A673 (cell line): ENCODE measurements around the gene ZNF280D. TPM values are rescaled to one million over a fixed set of nuclear protein-coding genes. Genes with fewer than 3 reads are reported as not detected.

ENCODE experiments used
- BruUV-seq: library from RNA; stranded (reverse); fragments of 400-500 nt; replicated peaks from 2 replicates; lab custom pipeline; 2021; lab: Mats Ljungman, UMichigan
- CTCF ChIA-PET: fragments of 300-600 bp; sonication (Branson Sonifier 250); formaldehyde crosslinking; loops from one replicate; lab custom pipeline; 2022; ENCODE audit warnings: antibody characterized with exemption; lab: Charles Lee
- POLR2A ChIA-PET: fragments of 300-600 bp; sonication (Branson Sonifier 250); formaldehyde crosslinking; loops from one replicate; lab custom pipeline; 2022; ENCODE audit warnings: antibody characterized with exemption; ENCODE audit not compliant: low non-redundant PET; lab: Charles Lee
- DNase-seq: peaks from one replicate; pipeline ENCODE4 v3.0.0-alpha.2; 2015; ENCODE audit warnings: low spot score
- H3K27ac ChIP-seq: fragments of 200-600 bp; sonication (generic); 2 replicates; pipeline ENCODE4 v1.5.1; 2016; ENCODE audit warnings: mixed run types, low read depth, mild to moderate bottlenecking, mixed read lengths, antibody characterized with exemption, low read length; ENCODE audit not compliant: poor library complexity, severe bottlenecking
- H3K27me3 ChIP-seq: fragments of 200-600 bp; sonication (generic); replicated peaks from 2 replicates; pipeline ENCODE4 v1.6.1; 2017; ENCODE audit warnings: mixed run types, low read depth, mild to moderate bottlenecking, mixed read lengths, antibody characterized with exemption, low read length; ENCODE audit not compliant: insufficient read depth, poor library complexity
- H3K36me3 ChIP-seq: fragments of 200-600 bp; sonication (generic); 2 replicates; pipeline ENCODE4 v1.6.1; 2016; ENCODE audit warnings: mixed run types, mild to moderate bottlenecking, mixed read lengths, antibody characterized with exemption, low read length; ENCODE audit not compliant: insufficient read depth, poor library complexity, severe bottlenecking
- H3K4me1 ChIP-seq: fragments of 200-600 bp; sonication (generic); 2 replicates; pipeline ENCODE4 v1.6.1; 2017; ENCODE audit warnings: mixed run types, mild to moderate bottlenecking, mixed read lengths, antibody characterized with exemption, low read length; ENCODE audit not compliant: insufficient read depth, poor library complexity, severe bottlenecking
- H3K4me3 ChIP-seq: fragments of 200-600 bp; sonication (generic); 2 replicates; pipeline ENCODE4 v1.5.1; 2016; ENCODE audit warnings: low read depth, mixed run types, mild to moderate bottlenecking, mixed read lengths, low read length; ENCODE audit not compliant: poor library complexity, severe bottlenecking
- H3K9me3 ChIP-seq: fragments of 200-600 bp; sonication (generic); 2 replicates; pipeline ENCODE4 v1.6.1; 2016; ENCODE audit warnings: mixed run types, low read depth, mild to moderate bottlenecking, mixed read lengths, antibody characterized with exemption, low read length; ENCODE audit not compliant: poor library complexity, severe bottlenecking
- EZH2 ChIP-seq: fragments of 200-600 bp; sonication (generic); IDR thresholded peaks from 2 replicates; pipeline ENCODE4 v1.6.1; 2017; ENCODE audit warnings: borderline replicate concordance, low read depth, mild to moderate bottlenecking, mixed read lengths, antibody characterized with exemption, low read length; ENCODE audit not compliant: poor library complexity, severe bottlenecking
- intact Hi-C: fragments of 100-400 bp; cut with micrococcal nuclease; formaldehyde crosslinking; loops from one replicate; pipeline ENCODE4 v1.10.0; 2022; ENCODE audit not compliant: unreplicated experiment
- total RNA-seq: library from RNA; stranded (reverse); gene quantifications from 2 replicates; pipeline ENCODE4 v1.2.3, GENCODE V29; 2021
- TF ChIP-seq, protein P1 (sequence below): fragments of 300-800, 200-600 bp; sonication (generic); conservative IDR thresholded peaks from 2 replicates; pipeline ENCODE4 v1.5.1; 2017; ENCODE audit warnings: low read depth, mild to moderate bottlenecking, antibody characterized with exemption, low read length, moderate library complexity, mixed read lengths

ZNF280D gene
- total RNA-seq, 1 experiment from 2014 or later, result 44.1 TPM

DNA sequence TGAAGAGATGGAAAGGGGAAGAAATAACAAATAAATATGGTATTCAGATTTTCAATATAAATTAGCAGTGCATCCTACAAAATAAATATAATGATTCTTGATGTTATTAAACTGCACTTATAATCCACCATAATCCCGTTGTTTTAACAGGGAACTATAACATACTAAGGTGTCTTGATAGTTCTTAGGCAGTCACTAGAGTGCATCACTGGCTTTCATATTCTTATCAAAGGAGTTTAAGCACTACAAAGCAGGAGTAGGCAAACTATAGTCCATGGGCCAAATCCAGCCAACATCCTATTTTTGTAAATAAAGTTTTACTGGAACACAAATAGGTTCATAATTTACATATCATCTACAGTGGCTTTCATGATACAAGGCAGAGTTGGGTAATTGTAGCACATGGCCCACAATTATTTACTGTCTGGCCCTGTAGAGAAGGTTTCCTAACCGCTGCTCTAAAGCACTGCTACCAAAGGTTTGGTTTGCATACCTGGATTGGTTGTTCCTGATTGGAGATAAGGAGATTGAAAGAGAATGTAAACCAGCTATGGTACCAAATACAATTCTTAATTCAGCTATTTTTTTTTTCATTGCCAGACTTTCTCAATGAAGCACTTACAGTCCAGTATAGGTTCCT lies 104.3 kb downstream of the ZNF280D start:
- intact Hi-C loops, result no loop called here
- H3K27me3 ChIP-seq, result no peaks in the 10 kb centered on the region
- no peaks in the 10 kb centered on the region for H3K9me3 ChIP-seq
- H3K27ac ChIP-seq, result no peak overlapping the region
- H3K4me3 ChIP-seq, result no peak overlapping the region
- BruUV-seq, result no TSS peak
- POLR2A ChIA-PET, result no interaction called here
- CTCF ChIA-PET, result no interaction called here
- no peaks in the 10 kb centered on the region for H3K36me3 ChIP-seq
- no peaks in the 10 kb centered on the region for H3K4me1 ChIP-seq
- TF ChIP-seq, protein P1, sequence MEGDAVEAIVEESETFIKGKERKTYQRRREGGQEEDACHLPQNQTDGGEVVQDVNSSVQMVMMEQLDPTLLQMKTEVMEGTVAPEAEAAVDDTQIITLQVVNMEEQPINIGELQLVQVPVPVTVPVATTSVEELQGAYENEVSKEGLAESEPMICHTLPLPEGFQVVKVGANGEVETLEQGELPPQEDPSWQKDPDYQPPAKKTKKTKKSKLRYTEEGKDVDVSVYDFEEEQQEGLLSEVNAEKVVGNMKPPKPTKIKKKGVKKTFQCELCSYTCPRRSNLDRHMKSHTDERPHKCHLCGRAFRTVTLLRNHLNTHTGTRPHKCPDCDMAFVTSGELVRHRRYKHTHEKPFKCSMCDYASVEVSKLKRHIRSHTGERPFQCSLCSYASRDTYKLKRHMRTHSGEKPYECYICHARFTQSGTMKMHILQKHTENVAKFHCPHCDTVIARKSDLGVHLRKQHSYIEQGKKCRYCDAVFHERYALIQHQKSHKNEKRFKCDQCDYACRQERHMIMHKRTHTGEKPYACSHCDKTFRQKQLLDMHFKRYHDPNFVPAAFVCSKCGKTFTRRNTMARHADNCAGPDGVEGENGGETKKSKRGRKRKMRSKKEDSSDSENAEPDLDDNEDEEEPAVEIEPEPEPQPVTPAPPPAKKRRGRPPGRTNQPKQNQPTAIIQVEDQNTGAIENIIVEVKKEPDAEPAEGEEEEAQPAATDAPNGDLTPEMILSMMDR, result no peak
- no peak for TF ChIP-seq EZH2
- DNase-seq, result no peak

DNA sequence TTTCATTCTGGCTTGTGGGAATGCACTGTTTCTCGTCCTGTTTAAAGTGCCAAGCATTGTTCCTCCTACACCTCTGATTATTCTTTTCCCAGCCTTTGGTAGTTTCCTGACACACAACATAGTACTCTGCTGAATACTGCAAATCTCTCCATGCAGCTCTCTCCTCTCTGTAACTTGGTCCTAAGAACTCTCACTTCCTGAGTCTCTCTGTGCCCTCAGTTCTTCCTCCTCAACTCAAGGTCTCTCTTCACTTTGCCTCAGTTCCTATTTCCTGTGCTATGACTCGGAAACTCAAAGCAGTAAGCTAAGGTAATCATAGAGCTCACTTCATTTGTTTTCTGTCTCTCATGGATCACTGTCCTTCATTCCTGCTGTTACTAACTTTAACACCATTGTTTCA lies 113.4 kb downstream of the ZNF280D start:
- Histone ChIP-seq H3K4me3 (no peak overlapping the region), H3K9me3 (no peaks in the 10 kb centered on the region), H3K36me3 (no peaks in the 10 kb centered on the region), H3K4me1 (peaks cover 5% of the 10 kb centered on the region), H3K27me3 (no peaks in the 10 kb centered on the region), H3K27ac (no peak overlapping the region)
- no peak for DNase-seq
- POLR2A ChIA-PET, result no interaction called here
- CTCF ChIA-PET, result no interaction called here
- TF ChIP-seq EZH2, result no peak
- TF ChIP-seq, protein P1, result no peak
- BruUV-seq, result no TSS peak
- intact Hi-C loops, result no loop called here

DNA sequence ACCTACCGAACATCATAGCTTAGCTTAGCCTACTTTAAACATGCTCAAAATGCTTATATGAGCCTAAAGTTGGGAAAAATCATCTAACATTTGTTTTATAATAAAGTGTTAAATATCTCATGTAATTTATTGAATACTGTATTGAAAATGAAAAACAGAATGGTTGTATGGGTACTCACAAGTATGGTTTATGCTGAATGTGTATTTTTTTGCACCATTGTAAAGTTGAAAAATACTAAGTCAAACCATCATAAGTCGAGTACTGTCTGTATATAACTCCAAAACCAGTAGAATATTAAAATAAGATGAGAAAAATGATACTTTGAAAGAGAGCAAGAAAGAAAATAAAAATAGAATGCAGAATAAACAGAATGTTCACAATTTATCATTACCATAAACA lies 115.7 kb downstream of the ZNF280D start:
- no TSS peak for BruUV-seq
- ChIA-PET CTCF (no interaction called here), POLR2A (no interaction called here)
- intact Hi-C loops, result no loop called here
- H3K4me3 ChIP-seq, result no peak overlapping the region
- H3K4me1 ChIP-seq, result peaks cover 5% of the 10 kb centered on the region
- no peak overlapping the region for H3K27ac ChIP-seq
- TF ChIP-seq, protein P1, result no peak
- no peak for TF ChIP-seq EZH2
- no peaks in the 10 kb centered on the region for H3K36me3 ChIP-seq
- H3K9me3 ChIP-seq, result no peaks in the 10 kb centered on the region
- no peak for DNase-seq
- no peaks in the 10 kb centered on the region for H3K27me3 ChIP-seq
